GM21447 (cell line): ENCODE results near the gene SHMT2.

Experiments
- ATAC-seq: cut with Tn5 transposase; IDR thresholded peaks from one replicate; pipeline ENCODE4 v1.9.1; 2021; ENCODE audit not compliant: unreplicated experiment

The SHMT2 gene

DNA sequence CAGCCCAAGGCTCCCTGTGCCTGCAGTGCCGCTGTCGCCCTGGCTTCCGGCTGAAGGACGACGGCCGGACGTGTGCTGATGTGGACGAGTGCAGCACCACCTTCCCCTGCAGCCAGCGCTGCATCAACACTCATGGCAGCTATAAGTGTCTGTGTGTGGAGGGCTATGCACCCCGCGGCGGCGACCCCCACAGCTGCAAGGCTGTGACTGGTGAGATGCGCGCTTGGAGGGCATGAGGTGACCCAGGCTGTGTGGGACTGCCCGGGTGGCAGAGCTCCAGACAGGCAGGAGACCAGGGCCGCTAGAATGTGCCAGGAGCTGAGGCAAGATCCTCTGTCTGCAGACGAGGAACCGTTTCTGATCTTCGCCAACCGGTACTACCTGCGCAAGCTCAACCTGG lies 32.6 kb upstream of the SHMT2 start:
- ATAC-seq = no peak

DNA sequence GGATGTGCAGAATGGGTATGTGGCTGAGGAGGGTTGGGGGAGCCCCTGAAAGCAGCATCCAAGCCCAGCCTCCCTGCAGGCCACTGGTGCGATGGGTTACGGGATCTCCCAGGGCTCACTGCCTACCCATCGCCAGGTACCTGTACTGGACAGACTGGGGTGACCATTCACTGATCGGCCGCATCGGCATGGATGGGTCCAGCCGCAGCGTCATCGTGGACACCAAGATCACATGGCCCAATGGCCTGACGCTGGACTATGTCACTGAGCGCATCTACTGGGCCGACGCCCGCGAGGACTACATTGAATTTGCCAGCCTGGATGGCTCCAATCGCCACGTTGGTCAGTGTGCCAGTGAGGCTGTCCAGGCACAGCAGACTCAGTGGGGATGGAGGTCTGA lies 31.2 kb upstream of the SHMT2 start:
- ATAC-seq = no peak

DNA sequence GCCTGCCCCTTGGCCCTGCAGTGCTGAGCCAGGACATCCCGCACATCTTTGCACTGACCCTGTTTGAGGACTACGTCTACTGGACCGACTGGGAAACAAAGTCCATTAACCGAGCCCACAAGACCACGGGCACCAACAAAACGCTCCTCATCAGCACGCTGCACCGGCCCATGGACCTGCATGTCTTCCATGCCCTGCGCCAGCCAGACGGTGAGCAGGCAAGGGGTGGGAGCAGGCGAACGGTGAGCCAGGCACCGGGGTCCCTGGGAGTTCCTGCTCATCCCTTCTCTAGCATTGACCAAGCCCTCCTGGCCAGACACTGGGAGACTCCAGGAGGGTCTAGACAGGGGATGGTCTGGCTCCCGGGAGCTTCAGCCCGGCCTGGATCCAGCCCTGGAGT lies 30.3 kb upstream of the SHMT2 start:
- ATAC-seq = no peak

DNA sequence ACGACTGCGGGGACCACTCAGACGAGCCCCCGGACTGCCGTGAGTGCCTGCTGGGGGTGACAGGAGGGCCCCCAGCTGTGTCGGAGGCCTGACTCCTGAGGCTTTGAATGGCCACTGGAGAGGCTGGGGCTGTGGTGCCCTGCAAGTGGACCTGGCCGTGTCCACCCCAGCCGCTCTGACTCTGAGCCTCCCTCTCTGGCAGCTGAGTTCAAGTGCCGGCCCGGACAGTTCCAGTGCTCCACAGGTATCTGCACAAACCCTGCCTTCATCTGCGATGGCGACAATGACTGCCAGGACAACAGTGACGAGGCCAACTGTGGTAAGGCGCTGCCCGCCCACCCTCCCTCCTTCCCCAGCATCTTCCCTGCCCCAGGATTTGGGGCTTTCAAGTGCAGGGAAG lies 29.0 kb upstream of the SHMT2 start:
- no peak for ATAC-seq

GRCh38 chr12:57201219-57201618 lies 28.3 kb upstream of the SHMT2 start:
- ATAC-seq = no peak

DNA sequence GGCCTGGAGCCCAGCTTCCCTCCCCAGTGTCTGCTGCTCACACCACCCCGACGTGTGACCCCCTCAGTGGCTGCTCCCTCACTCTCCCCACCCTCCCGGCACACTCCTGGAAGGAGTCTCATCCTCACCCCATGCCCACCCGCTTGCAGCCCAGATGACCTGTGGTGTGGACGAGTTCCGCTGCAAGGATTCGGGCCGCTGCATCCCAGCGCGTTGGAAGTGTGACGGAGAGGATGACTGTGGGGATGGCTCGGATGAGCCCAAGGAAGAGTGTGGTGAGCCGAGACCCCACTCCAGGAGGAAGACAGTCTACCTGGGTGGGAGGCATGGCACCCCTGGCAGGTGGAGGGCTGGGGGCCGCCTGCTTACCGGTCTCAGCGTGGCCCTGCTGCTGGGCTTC lies 27.9 kb upstream of the SHMT2 start:
- no peak for ATAC-seq

DNA sequence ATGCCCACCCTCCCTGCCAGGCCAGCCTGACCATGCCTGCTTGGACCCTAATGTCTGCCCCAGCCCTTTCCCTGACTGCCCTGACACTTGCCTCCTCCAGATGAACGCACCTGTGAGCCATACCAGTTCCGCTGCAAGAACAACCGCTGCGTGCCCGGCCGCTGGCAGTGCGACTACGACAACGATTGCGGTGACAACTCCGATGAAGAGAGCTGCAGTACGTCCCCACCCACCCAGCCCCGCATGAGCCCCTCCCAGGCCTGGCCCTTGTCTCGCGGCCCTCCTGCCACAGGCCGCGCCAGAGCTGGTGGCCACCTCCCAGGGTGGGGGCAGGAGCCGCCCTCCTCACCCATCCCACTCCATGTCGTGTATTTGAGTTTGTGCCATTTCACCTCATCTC lies 27.2 kb upstream of the SHMT2 start:
- ATAC-seq = no peak

GRCh38 chr12:57203201-57203600 lies 26.3 kb upstream of the SHMT2 start:
- ATAC-seq = no peak

DNA sequence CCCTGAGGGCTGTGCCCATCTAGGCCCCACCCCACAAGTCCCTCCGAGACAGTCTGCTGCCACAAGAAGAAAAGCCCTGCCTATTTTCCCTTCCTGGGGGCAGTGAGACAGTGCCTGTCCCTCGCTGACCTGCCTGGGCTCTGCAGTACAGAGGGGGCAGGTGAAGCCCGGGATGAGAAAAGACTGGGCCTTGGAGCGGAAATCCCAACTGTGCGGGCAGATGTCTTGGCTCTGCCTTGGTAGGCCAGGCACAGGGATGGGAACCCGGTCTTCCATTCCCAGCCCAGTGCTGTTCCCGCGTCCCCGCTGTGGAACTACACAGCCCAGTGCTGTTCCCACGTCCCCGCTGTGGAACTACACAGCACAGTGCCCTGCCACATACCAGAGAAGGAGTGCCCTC lies 25.7 kb upstream of the SHMT2 start:
- ATAC-seq = no peak

- no peak for ATAC-seq
Observed at GRCh38 chr12:57204454-57204853, 25.1 kb upstream of the SHMT2 start.

DNA sequence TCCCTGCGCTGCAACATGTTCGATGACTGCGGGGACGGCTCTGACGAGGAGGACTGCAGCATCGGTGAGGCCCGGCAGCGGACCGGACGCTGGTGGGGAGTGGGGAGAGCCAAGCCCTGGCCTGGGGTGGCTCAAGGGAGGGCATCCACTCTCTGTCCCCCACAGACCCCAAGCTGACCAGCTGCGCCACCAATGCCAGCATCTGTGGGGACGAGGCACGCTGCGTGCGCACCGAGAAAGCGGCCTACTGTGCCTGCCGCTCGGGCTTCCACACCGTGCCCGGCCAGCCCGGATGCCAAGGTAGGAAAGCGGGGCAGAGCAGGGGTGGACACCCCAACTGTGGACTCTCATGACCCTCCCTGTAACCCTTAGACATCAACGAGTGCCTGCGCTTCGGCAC lies 24.3 kb upstream of the SHMT2 start:
- no peak for ATAC-seq

GRCh38 chr12:57205931-57206330 lies 23.6 kb upstream of the SHMT2 start:
- ATAC-seq = no peak

DNA sequence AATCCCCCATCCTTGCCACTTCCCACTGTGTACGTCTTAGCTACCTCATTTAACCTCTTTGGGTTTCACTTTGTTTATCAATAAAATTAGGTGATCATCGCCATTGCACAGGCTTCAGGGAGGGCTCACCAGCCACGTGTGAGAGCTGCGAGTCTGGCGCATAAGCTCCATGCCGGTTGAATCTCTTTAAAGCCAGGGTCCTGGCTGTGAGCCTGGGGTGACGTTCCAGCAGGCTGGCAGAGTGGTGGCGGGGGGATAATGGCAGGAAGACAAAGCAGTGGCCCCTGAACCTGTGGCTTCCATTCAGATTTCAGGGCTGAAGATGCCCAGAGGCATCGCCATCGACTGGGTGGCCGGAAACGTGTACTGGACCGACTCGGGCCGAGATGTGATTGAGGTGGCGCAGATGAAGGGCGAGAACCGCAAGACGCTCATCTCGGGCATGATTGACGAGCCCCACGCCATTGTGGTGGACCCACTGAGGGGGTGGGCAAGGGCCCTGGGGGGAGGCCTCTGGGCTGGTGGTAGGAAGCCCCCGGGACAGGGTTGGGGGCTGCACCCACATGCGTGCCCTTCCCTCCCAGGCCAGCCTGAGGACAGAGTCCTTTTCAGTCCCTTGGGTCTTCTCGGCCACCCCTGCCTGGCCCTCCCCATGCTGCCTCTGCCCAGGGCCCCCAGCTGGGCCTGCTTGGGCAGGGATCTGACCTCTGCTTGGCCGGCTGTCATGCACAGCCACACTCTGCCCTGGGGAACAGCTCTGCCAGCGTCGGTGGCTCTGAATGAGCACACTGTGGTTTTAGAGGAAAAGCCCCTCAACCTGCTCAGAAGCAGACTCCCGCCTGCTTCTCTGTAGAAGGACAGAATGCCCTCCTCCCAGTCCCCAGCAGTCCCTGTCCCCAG lies 21.5 kb upstream of the SHMT2 start:
- ATAC-seq = no peak

DNA sequence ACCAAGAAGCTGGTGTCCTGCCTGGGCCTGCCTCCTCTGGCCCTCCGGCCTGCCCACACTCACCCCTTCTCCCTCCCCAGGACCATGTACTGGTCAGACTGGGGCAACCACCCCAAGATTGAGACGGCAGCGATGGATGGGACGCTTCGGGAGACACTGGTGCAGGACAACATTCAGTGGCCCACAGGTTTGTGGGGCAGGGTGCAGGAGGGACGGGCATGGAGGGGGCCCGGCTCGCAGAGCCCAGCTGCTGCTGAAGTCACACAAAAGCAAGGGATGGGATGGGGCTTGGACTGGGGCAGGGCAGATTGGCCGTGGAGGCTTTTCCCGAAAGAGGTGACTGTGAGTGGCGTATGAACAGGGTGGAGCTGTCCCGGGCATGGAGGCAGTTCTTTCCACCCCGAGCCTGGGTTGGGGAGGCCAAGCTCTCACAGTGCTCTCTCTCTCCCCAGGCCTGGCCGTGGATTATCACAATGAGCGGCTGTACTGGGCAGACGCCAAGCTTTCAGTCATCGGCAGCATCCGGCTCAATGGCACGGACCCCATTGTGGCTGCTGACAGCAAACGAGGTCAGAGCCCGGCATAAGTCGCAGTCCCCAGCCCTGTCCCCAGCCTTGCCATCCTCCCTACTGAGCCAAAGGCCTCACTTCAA lies 20.8 kb upstream of the SHMT2 start:
- no peak for ATAC-seq

DNA sequence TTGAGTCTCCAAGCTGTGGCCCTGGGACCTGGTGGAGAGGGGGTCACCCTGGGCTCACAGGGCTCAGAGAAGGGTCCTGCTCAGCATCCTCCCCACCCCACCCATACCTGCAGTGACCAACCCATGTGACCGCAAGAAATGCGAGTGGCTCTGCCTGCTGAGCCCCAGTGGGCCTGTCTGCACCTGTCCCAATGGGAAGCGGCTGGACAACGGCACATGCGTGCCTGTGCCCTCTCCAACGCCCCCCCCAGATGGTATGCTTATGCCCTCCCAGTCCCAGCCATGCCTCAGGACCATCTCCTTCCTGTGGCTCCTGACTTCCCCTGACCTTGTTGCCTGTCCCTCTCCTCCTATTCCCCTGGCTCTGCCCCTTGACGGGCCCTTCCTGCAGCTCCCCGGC lies 19.6 kb upstream of the SHMT2 start:
- ATAC-seq = no peak

DNA sequence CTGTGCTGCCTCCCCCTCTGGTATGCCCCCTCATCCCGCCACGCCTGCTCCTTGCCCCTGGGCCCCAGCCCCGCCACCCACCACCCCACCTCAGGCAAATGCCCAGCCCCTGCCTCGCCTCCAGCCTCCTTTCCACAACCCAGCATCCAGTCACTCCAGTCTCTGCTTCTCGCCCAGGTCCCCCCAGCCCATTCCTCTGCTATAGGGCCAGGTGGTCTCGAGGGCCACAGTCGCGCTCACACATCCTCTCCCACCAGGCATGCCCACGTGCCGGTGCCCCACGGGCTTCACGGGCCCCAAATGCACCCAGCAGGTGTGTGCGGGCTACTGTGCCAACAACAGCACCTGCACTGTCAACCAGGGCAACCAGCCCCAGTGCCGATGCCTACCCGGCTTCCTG lies 19.1 kb upstream of the SHMT2 start:
- ATAC-seq = no peak

DNA sequence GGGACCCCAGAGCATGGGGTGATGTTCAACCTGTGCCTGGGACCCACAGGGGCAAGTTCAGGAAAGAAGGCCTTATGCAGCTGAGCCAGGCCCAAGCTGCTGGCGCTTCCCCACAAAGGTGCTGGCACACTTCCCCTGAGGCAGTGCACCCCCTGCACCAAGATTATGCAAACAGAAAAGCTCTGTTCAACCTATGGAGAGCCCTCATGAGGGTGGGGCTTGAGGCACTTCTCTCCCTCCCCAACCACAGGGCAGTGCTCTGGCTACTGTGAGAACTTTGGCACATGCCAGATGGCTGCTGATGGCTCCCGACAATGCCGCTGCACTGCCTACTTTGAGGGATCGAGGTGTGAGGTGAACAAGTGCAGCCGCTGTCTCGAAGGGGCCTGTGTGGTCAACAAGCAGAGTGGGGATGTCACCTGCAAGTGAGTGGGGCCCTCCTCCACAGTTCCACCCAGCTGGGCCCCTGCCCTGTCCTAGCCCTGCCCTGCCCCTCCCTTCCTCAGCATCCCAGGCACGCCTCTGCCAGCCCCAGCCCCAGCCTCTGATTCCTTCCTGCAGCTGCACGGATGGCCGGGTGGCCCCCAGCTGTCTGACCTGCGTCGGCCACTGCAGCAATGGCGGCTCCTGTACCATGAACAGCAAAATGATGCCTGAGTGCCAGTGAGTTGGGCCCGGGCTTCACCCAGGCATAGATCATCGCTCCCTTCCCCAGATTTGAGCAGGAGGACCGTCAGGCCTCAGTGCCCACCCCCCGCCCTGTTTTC lies 18.4 kb upstream of the SHMT2 start:
- no peak for ATAC-seq

- ATAC-seq = no peak
Observed at GRCh38 chr12:57211791-57212700, 17.5 kb upstream of the SHMT2 start.

- no peak for ATAC-seq
Observed at GRCh38 chr12:57212701-57213057, 16.8 kb upstream of the SHMT2 start.

DNA sequence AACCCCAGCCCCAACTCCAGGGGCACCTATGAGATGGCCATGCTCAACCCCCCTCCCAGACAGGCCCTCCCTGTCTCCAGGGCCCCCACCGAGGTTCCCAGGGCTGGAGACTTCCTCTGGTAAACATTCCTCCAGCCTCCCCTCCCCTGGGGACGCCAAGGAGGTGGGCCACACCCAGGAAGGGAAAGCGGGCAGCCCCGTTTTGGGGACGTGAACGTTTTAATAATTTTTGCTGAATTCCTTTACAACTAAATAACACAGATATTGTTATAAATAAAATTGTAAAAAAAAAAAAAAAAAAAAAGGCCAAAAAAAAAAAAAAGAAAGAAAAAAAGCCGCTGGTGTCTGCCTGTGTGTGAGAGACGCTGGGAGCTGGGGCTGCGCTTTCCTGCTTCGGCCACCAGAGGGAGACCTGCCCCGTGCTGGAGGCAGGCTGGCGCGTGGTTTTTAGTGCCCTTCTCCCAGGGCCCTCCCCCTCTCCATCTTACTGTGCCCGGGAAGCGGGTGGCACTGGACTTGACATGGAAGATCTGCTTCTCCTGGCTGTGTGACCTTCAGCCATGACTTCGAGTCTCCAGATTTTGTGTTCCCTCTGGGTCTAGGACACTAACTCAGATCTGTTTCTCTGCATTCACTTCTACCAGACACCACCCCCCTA lies 16.3 kb upstream of the SHMT2 start:
- no peak for ATAC-seq
